ENCODE data around the gene DYNLT4.
"Not testable (repeated sequence)": the region's sequence is repeated elsewhere in the genome, so short reads cannot be mapped to it uniquely, and the experiment has no call there.

DYNLT4 gene

DNA sequence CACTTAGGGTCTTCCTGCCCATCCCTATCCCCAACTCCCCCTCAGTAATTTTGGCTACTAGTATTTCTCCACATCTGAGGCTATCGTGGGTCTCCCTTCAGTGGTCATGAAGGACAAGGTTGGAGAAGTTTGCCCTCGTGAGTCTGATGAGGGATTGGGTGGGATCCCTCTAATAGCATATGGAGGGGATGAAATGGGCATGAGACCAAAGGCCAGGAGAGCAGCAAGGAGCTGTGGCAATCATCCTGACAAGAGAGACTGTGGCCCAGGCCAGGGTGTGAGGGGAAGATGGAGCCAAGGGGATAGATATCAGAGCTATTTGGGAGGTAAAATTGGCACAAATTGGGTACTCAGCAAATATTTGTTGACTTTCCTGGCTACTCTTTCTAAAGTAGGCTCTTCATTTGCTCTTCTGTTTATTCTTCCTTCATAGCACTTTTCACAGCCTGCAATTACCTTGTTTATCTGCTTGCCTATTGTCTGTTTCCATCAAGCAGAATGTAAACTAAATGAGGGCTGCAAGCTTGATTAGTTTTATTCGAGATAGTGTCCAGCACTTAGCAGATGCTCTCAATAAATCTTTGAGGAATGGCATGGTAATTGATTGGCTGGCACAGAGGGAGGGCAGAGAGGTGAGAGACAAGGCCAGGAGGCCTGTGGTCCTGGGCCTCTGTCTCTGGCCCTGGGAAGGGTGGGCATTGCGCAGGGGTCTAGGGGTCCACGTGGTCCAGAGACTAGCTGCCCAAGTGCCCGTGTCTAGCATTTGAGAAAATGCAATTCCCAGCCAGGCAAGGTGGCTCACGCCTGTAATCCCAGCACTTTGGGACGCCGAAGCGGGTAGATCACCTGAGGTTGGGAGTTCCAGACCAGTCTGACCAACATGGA lies 8.4 kb downstream of the DYNLT4 start:
- no peak for TF ChIP-seq ZNF274 (IDR thresholded peaks at IDR 0.05; ENCODE audit: low read depth, low read length)

DNA sequence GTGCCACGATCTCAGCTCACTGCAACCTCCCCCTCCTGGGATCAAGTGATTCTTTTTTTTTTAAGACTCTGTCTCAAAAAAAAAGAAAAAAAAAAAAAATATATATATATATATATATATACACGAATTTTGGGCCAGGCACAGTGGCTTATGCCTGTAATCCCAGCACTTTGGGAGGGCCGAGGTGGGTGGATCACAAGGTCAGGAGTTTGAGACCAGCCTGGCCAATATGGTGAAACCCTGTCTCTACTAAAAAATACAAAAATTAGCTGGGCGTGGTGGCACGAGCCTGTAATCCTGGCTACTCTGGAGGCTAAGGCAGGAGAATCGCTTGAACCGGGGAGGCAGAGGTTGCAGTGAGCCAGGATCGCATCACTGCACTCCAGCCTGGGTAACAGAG lies 9.3 kb downstream of the DYNLT4 start:
- not testable (repeated sequence) for H3K4me3 ChIP-seq (ENCODE audit: low read length)

More for the DNA sequence above, 8.4 kb downstream of the DYNLT4 start:
- H3K4me3 ChIP-seq (ENCODE audit: low read length): no peak overlapping the region

DNA sequence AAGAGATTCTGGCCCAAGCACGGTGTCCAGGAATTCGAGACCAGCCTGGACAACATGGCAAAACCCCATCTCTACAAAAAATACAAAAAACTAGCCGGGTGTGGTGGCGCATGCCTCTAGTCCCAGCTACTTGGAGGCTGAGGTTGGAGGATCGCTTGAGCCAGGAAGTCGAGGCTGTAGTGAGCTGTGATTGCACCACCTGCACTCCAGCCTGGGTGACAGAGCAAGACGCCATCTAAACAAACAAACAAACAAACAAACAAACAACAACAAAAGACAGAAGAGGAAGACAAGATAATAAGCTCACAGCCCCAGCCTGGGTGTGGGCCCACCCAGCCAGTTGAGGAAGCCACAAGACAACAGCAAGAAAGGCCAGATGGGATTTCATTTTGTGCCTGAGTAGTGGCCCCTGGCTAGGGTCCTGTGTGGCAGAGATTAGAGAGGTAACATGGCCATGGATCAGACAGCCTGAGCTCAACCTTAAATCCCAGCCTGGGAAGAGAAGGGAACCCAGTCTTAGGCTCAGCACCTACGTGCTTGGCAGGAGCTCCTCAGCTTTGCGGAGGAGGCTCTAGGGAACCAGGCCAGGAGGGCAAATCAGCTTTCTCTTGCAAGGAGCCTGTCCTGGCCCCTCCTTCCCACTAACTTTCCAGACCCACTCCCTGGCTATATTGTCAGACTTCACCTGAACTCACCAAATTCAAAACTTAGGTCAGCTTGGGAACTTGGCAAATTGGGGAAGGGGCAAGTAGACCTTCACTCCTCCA lies 14.2 kb downstream of the DYNLT4 start:
- no peak overlapping the region for H3K4me3 ChIP-seq (ENCODE audit: low read length)
- no peak for TF ChIP-seq ZNF274 (IDR thresholded peaks at IDR 0.05; ENCODE audit: low read depth, low read length)

DNA sequence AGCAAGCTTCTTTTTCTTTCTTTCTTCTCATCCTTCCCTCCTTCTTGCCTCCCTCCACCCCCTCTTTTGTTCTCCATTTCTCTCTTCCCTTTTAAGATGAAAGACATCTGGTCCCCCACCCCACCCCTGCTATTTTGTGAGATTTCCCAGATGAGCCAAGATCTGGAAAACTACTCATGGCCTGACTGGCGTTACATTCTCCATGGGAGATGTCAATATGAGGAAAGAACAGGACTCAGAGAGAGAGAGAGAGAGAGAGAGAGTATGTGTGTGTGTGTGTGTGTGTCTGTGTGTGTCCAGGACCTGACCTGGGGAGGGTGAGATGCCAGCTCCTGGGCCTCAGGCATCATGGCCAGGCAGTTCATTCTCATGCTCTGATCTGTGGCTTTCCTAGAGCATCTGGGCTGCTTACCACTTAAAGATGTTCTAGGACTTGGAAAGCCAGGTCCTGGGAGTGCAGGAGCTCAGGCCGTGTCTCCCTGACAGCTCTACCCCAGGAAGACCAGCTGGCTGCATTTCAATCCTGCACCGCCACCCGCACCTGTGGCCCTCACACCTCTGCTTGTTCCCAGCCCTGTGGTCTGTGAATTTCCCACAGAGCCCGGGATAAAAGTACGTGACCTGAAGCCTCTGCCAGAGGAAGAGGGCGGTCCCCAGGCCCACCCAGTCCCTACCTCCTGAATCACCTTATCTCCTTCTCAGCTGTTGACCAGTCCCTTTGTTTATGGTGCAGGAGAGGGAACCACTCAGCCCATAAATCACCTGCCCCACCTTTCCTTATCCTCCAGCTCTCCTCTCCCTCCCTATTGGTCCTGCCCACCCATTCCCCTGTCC lies 16.0 kb downstream of the DYNLT4 start:
- no peak overlapping the region for H3K4me3 ChIP-seq (ENCODE audit: low read length)
- TF ChIP-seq ZNF274 (IDR thresholded peaks at IDR 0.05; ENCODE audit: low read depth, low read length): no peak

DNA sequence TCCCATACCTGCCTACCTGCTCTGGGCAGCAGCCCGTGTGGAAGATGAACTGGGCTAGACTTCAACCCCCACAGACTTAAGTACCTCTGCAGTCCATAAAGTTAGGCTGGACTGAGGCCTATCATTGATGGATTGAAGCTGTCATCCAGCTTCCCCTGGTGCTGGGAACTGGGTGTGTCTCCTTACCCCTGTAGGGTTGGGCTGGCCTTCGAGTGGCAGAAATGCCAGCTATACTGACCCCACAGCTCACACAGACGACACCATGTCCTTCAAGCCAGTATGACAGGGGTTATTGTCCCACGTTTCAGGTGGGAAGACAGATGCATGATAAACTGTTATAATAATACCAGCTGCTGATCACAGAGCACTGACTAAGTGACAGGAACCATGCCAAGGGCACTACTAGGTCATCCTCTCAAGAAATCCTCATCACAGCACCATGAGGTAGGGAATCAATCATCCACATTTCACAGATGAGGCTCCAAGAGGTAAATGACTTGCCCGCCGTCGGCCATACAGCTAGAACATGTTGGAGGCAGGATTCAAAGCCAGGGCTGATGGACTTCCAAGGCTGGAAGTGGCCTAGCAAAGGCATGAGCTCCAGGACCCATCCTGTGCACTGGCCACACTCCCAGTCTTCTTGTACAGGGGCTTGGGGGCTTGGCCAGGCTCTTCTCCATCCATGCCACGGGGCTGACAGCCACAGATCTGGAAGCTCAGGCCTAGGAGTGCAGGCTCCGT lies 18.9 kb downstream of the DYNLT4 start, which contains the start of gene BEST4:
TSS of gene BEST4 (minus strand) at position 51 of the 741 bp plus-strand sequence. CDS start 465 bp downstream, outside the sequence.
- H3K4me3 ChIP-seq (ENCODE audit: low read length): no peak within 1 kb of the TSS
- no peak for TF ChIP-seq ZNF274 (IDR thresholded peaks at IDR 0.05; ENCODE audit: low read depth, low read length)

DNA sequence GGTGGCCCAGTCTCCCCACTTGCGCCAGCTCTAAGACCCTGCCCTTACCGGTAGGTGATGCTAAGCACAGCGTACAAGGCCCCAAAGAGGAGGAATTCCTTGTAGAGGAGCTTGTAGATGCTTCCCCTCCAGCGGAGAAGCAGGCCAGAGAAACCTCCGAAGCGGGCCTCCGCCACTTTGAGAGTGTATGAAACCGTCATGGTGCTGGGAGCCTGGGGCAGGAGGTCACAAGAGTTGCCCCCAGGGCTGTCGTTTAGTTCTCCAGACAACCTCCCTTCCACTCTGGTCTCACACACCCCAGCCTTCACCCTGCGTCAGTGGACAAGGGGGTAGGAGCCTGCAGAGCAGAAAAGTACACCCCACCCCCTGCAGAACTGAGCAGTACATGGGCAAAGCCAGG lies 19.6 kb downstream of the DYNLT4 start:
- no peak overlapping the region for H3K4me3 ChIP-seq (ENCODE audit: low read length)
- no peak for TF ChIP-seq ZNF274 (IDR thresholded peaks at IDR 0.05; ENCODE audit: low read depth, low read length)

DNA sequence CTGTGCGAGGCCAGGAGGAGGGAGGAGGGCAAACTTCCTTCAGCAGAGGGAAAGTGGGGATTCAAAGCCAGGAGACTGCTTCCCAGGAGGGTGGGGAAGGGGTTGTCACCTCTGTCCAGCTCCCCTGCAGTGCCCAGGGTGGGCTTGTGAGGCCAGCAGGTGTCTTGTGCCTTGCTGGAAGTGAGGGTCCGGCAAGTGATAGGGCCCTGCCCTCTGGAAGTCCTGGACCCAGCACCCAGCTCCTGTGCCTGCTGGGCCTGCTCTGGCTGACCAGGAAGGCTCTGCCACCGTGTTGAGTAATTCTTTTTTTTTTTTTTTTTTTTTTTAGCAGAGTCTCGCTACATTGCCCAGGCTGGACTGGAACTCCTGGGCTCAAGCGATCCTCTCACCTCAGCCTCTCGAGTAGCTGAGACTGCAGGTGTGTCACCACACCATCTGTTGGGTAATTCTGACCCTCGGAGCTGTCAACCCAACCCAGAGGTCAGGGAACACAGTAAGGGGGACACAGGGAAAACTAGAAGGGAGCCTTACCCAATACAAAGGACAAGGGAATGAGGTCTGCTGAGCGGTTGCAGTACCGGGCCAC lies 20.2 kb downstream of the DYNLT4 start:
- no peak overlapping the region for H3K4me3 ChIP-seq (ENCODE audit: low read length)

DNA sequence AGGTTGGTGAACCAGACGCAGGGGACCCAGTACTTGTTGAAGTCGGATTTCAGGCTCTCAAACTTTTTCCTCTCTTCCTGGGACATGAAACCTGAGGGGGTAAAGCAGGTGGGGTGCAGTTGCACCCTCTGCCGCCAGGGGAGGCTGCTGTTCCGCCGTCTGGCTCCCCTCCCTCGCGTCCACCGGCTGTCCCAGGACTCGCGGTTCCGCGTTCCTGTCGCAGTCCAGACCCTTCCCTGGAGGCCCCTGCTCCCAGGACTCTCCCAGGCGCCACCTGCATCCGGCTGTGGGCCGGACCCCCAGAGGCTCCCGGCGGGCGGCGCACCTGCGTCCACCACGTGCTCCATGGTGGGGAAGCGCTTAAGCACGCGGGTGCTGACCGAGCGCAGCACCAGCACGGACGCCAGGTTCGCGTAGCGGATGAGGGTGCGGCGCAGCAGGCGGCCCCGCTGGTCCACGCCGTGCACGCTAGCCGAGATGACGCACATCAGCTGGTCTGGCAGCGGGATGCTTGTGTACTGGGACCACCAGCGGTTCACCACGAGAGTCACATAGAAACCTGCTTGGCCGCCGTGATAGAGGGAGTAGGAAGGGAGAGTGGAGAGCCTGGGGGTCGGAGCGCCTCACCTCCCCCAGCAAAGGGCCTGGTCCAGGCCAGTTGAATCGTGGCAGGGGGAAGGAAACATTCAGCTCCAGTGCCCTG lies 20.9 kb downstream of the DYNLT4 start:
- H3K4me3 ChIP-seq (ENCODE audit: low read length): peak overlapping the region; percentile 4; the same call in 1 of the 2 replicates
- TF ChIP-seq ZNF274 (IDR thresholded peaks at IDR 0.05; ENCODE audit: low read depth, low read length): no peak

More for the DNA sequence above, 20.2 kb downstream of the DYNLT4 start:
- TF ChIP-seq ZNF274 (IDR thresholded peaks at IDR 0.05; ENCODE audit: low read depth, low read length): no peak

DNA sequence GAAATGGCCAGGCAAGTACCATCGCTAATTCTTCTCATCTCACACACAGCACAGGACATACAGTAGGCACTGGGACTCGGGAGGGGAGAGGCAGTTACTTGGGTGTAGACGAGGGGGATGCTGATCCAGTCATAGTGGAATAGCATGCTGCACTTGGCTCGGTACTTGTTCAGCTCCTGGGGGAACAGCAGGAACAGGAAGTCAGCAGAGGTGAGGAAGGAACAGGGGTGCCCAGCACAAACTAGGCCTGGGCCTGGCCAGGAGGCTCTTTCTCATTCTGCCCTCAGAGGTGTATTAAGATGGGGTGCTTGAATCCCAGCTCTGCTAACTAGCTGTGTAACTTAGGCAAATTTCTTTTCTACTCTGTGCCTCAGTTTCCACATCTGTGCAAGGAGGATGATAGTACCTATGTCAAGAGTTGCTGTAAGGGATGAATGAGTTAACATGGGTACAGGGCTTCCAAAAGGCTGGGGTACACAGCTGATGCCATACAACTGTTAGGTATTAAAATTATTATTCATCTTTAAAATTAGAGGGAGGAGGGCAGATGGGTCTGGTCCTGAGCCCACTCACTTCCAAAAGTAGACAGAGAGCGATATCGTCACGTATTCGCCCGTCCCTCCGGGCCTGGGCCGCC lies 21.5 kb downstream of the DYNLT4 start:
- no peak for TF ChIP-seq ZNF274 (IDR thresholded peaks at IDR 0.05; ENCODE audit: low read depth, low read length)
- H3K4me3 ChIP-seq (ENCODE audit: low read length): peak overlapping the region; percentile 4; the same call in 1 of the 2 replicates

DNA sequence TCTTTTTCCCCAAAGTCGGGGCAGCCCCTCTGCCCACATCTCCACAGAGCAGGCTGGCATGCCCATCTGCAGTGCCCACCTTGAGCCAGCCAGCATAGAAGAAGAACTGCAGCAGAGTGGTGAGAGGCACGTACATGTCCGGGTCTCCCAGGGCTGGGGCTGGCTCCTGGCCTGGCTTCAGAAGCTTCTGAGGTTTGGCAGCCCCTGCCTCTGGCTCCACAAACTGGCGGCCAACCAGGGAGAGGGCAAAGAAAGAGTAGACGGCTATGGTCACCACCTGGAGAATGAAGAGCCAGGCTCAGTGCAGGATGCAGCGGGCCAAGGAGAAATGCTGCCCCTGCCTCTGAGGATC lies 22.1 kb downstream of the DYNLT4 start:
- no peak for TF ChIP-seq ZNF274 (IDR thresholded peaks at IDR 0.05; ENCODE audit: low read depth, low read length)
- no peak overlapping the region for H3K4me3 ChIP-seq (ENCODE audit: low read length)

DNA sequence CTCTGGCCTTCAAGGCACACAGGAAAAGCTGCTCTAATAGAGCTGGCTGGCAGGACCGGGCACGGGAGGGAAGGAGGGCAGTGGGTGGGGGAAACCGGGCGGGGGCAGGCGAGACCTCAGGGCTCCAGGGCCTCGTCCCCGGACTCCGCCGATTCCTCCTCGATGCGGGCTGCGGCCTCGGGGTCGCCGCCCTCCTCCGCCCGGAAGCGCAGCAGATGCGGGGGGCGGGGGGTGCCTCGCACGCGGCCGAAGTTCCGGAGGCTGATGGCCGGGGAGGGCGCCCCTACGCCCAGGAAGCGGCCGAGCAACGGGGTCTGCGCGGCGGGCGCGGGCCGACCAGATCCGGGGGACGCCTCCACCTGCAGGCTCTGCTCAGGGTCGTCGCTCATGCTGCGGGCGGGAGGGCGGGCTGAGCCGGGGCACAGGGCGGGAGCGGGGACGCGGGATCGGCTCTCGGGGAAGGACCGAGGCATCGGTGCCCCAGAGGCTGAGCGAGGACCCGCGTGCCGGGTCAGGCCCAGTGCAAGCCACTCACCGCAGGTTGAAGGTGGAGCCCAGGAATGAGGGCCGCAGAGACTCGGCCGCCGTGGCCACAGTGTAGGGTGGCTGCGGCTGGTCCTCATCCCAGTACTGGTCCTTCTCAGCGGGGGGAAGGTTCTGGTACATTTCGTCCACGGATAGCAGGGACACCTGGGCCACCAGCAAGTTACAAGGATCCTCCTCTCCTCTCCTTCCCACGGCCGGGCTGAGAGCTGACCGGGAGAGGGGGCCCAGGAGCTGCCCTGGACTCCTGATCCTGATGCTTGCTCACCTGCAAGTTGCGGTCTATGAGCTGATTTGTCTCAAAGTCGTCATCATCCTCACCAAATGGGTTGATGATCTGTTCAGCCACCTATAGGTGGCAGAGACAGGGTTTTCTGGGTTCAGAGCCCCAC lies 22.8 kb downstream of the DYNLT4 start:
- TF ChIP-seq ZNF274 (IDR thresholded peaks at IDR 0.05; ENCODE audit: low read depth, low read length): no peak
- peak overlapping the region; percentile 21; the same call in 1 of the 2 replicates for H3K4me3 ChIP-seq (ENCODE audit: low read length)
